SIG-M5 (cell line): ENCODE results near the gene TMED3.

Experiments
- DNase-seq: peaks from one replicate; lab custom pipeline; 2025; lab: John Stamatoyannopoulos, UW

TMED3 gene

DNA sequence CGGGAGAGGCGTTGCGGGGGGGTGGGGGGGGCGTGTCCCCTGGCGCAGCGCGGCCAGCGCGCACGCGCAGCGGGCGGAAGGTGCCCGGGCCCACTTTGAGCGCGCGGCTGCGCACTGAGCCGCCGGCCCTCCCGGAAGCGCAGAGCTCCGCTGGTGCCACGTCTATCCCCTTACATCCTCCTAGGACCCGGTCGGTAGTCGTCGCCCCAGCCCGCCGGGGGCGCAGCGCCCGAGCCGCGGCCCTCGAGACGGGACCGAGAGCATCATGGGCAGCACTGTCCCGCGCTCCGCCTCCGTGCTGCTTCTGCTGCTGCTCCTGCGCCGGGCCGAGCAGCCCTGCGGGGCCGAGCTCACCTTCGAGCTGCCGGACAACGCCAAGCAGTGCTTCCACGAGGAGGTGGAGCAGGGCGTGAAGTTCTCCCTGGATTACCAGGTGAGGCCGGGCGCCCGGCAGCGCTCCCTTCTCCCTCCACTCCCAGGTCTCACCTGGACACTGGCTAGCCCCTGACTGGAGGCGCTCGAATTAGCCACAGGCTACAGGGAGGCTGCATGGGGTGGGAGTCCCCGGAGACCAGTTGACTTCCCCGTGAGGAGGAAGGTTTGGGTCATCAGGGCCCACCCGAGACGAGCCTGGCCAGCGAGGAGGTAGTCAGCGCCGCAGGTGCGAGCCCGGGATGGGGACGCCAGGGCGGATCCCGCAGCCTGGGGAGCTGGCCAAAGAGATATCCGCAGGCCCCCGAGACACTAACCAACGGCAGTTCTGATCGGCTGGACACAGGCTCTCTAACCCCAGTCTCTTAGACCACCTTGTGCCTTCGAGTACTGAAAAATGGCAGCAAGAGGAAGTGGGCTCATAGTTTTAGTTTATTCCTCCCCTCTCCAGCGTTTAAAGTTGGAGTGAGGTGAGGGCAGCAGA is at the start of gene TMED3:
TMED3 (plus strand) TSS at position 128 of the 916 bp plus-strand sequence; CDS start at position 266, 138 bp downstream.
- peak; percentile 67 for DNase-seq

DNA sequence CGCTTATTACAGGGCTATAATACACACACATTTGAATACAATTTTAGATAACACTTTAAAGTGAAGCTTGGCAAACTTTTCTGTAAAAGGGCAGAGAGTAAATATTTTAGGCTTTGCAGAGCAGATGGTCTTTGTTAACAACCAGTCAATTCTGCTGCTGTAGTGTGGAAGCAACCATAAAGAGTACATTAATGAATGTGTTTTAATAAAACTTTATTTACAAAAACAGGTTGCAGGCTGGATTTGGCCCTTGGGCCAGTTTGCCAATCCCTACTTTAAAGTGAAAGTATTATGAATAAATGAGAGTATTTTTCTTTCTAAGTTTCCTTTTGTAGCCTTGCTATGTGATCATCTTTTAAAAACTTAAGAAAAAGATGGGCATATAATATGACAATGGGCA is 49.1 kb upstream of the TMED3 start:
- no peak for DNase-seq

DNA sequence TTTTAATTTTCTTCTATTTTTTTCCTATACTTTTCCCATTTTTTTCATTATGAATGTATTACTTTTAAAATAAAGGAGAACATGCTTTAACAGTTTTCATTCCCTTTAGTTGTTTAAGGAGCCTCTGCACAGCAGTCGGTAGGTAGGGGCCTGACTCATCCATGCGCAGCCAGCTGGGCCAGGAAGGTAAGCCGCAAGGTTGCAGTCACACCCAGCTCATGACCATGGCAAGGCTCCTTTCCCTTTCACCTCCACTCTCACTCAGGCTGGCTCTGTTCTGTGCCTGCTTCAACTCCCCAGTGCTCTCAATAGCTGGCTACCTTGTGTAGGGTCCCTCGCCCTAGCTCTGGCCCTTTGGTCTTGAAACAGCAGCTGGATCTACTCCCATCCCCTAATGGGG is 45.7 kb upstream of the TMED3 start:
- DNase-seq, result no peak

GRCh38 chr15:79265987-79266579 is 44.8 kb upstream of the TMED3 start:
- DNase-seq, result no peak

GRCh38 chr15:79282371-79283251 is 28.3 kb upstream of the TMED3 start, which contains the start of gene ANKRD34C:
ANKRD34C (plus strand) TSS chr15:79282722; CDS start chr15:79293285, 10,563 bp downstream.
- DNase-seq, result no peak

GRCh38 chr15:79283252-79284048 is 27.5 kb upstream of the TMED3 start:
- no peak for DNase-seq

- no peak for DNase-seq
Observed at GRCh38 chr15:79290642-79291275, 20.2 kb upstream of the TMED3 start.

GRCh38 chr15:79292011-79292410 is 18.9 kb upstream of the TMED3 start:
- no peak for DNase-seq

DNA sequence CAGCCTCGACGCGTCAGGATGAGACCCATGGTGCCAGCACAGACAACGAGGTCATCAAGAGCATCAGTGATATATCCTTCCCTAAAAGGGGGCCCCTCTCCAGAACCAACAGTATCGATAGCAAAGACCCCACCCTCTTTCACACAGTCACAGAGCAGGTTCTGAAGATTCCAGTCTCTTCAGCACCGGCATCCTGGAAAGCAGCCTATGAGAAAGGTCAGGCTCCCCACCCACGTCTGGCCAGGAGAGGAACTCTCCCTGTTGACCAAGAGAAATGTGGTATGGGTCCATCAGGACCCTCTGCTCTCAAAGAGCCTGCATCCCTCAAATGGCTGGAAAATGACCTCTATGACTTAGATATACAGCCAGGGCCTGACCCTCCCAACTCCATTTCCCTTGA is 16.8 kb upstream of the TMED3 start:
- DNase-seq, result no peak

GRCh38 chr15:79296583-79296982 is 14.3 kb upstream of the TMED3 start:
- no peak for DNase-seq

- DNase-seq, result no peak
Observed at GRCh38 chr15:79299126-79299840, 11.6 kb upstream of the TMED3 start.

- no peak for DNase-seq
Observed at GRCh38 chr15:79299841-79300235, 11.1 kb upstream of the TMED3 start.

DNA sequence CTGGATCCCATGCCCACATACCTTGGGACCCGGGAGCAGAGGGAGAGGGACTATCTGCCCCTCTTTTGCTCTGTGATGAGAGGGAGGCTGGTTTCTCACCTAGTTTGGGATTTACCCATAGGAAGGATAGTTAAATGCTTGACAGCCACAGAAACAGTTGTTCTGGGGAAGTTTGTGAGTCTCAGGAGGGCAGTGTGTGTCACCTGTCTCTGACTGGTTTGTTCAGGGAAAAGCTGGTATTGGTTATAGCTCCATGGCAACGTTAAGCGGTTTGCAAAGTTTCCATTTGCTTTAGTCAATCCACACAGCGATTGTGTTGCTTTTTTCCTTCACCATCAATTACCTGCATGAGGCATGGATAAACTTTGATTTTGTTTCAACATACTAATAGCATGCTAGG is 3.7 kb upstream of the TMED3 start:
- DNase-seq, result no peak

DNA sequence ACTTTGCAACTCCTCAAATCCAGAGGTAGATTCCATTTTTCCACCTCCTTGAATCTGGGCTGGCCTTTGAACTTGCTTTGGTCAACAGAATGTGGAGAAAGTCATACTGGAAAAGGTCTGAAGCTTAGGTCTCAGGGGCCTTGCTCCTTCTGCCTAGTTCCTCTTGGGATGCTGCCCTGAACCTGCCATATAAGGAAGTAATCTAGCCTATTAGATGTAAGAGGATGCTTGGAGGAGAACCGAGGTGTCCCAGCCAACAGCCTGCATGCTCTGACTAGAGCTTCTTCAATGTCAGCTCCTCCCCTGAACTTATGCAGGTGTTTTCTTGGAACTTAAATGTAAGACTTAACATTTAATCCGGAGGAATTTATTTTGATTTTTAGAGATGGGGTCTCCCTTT is 2.0 kb upstream of the TMED3 start:
- DNase-seq, result no peak

DNA sequence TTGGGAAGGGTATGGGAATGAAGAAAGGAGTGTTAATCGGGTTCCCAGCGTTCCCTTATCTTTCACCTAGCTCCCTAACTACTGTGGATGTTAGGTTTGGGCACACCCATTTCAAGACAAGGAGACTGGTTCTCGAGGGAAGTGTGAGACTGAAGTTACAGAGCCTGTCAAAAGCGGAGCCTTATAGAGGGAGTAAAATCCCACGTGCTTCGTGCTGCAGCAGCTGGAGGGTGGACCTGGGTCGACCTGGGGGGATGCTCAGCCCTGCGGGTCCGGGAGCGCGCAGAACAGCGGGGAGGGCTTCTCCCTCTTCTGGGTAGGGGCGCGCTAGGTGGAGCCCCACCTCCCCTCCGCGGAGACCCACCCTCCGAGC is 314 bp upstream of the TMED3 start:
- peak; percentile 31 for DNase-seq

DNA sequence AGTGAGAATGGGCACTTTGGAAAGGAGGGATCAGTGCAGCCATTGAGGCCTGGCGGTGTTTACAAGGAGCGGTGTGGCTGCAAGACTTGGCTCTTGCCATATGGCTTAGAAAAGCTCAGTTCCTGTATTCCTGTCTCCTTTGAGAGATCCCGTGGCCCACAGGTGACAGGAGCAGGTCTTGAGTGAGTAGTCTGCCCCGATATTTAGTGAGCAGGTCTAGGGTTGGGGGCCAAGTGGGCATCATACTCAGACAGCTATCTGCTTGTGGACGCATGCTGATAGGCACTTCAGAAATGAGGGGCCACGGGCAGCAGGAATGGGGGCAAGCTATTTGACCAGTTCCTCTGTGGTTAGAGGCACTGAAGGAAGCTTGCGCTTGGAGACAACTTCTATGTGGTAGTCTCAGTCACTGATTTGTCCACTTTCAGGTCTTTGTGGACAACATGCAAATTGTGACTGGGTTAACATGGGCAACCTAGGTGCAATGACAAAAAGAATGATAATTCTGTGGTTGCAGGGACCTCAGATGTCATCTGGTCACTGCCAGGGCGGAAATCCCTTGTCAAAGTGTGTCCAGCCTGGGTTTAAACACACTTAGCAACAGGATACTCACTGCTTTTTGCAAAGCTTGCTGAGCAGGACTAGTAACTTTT is 1.1 kb downstream of the TMED3 start:
- DNase-seq, result no peak

- DNase-seq, result no peak
Observed at GRCh38 chr15:79314186-79314585, 3.3 kb downstream of the TMED3 start.

- DNase-seq, result no peak
Observed at GRCh38 chr15:79314811-79315210, 3.9 kb downstream of the TMED3 start.

- no peak for DNase-seq
Observed at GRCh38 chr15:79315623-79316328, 4.9 kb downstream of the TMED3 start.
